HG02938 (cell line): ENCODE measurements around the gene CASZ1.

ENCODE experiments used
- ATAC-seq: cut with Tn5 transposase; IDR thresholded peaks from one replicate; pipeline ENCODE4 v1.9.1; 2021; ENCODE audit warnings: mild to moderate bottlenecking, moderate library complexity; ENCODE audit not compliant: unreplicated experiment

CASZ1 gene

DNA sequence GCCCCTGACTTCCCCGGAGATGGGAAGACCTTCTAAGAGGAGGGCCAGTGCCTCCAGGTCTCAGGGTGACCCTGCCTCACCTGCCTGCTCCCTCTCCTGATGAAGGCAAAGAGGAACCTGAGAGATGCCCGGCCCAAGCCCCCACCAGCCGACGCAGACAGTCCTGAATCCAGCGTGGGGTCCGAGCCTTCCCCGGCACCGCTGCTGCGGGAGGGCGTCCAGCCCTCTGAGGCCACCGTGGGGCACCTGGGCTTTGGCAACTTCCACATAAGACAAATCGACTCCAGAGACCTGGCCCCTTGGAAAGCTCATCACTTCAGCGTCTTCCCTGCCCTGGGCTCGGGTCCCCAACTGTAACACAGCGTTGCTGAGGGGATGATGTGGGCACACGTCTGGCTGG is 122.2 kb downstream of the CASZ1 start:
- no peak for ATAC-seq

DNA sequence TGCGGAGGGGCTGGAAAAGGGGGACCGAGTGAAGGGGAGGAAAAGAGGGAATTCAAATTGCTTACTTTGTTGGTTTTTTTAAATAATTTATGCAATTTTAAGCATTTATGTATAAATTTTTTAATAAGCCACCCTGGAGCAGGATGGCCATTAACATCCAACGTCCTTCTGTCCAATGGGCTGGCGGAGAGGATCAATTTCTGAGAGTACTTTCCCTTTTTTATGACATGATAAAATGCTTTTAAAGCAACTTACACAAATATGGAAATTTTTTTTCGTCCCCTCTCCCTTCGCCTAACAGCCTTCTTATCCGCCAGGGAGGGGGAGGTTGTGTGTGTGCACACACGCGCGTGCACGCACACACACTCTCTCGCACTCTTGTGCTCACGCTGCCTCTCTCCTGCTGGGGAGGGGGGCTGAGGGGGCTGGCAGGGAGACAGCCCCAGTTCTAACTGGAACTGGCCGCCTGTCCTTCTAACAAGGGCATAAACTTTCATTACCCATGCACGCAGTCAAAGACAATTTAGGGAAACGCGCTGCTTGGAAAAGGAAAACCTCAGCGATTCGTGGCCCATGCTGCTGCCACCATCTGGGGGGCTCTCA is 123.2 kb downstream of the CASZ1 start:
- no peak for ATAC-seq

DNA sequence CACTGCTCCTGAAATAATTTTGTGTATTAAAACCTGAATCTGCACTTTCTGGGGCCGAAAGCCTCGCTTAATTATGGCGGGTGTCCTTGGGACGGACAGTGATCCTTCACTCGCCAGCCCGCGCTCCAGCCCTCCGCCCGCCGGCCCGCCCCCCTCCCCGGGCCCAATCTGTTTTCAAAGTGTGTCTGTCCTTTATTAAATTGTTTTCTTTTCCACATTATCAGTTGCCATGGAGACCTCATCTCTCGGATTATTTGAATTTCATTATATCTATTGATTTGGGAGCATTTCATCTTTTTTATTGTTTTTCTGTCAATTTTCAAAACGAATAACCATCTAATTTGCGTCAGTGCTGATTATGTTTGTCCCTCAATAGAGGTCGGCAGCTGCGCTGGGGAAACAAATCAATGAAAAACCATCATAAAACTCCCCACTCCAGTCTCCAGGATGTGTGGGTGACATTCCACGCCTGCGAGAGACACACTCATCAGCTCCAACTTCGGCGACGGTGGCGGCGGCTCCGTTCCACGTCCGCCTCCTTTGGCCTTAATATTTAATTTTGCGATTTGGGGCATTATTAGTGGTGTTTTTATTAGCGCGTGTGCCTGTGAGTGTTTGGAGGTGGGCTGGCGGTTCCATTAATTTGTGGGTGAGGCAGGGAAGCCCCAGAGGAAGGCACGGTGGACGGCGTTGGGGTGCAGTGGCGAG is 123.9 kb downstream of the CASZ1 start:
- ATAC-seq = no peak

DNA sequence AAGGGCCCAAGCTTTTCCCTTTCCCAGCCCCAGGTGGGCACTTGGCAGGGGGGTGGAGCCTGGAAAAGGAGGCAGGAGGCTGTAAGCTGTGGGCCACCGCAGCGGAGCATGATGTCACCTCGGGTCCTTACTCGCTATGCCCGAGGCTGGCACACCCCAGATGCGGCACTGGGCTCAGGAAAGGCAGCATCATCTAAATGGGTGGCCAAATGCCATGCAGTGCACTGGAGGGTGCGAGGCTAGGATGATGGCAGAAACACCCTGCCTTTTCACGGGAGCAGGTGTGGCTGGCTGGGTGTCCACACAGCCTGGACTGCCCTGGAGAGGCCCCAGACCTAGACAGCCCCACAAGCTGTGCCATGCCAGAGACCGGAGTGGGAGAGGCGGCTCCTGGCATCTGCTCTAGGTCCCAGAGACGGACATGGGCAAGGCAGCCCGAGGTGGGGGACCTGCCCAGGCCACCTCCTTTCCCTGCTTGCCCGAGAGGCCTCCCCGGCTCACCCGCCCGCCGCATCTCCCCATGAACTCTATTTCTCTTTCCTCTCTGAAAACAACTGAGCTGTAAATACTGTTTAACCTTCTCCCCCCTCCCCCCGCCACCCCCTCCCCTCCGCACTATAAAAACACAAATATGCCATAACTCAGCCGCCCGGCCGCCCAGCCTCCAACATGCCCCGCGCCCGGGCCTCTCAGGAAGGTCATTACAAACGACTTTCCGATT is 124.7 kb downstream of the CASZ1 start:
- no peak for ATAC-seq

DNA sequence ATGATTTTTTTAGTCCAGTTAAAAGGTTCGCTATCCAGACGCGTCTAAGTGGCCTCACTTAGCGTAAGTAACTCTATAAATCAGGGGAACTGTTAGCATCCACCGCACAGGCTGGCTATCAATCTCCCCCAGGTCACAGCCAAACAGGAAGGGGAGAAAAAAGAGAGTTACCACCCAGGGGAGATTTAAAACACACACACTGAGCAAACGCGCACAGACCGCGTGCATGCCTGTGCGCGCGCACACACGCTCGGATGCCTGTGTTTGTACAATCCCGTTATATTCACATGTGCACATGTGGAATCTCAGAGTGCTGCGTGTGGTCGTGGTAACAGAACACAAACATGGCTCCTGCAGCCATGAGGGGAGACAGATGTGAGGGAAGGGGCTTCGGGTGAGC is 125.4 kb downstream of the CASZ1 start:
- no peak for ATAC-seq

DNA sequence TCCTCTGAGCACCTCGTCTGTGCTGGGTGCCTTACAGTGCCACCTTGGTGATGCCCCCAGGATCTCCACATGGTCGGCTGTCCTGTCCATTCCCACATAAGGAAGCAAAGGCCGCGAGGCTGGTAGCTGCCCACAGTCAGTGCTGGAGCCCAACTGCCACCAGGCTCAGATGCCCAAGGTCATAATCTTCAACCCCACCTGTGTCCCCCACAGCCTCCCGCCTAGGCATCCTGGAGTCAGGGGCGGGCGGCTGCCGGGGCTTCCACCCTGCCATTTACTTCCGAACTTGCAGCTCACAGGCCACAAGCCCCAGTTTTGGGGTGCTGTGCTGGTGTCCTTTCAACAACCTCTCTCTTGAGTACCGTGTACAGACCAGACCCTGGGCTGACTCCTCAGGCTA is 126.3 kb downstream of the CASZ1 start:
- ATAC-seq = no peak

DNA sequence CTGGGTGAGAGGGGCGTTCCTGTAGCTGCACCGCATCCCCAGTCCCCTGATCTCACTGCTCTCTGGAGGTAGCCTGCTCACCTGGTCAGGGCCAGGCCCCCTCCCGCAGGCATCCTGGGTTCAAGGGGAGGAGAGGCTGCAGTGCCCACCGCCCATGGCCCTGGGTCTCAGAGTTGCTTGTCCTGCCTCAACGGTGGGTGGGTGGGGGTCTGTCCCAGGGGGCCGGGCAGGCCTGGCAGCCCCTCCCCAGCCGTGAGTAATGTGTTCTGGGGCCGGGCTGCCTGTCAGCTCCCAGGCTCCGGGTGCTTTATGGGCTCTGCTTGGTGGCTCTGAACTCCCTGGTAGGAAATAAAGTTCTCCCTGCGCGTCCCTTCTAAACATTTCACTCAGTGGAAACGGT is 126.9 kb downstream of the CASZ1 start:
- no peak for ATAC-seq

GRCh38 chr1:10667861-10668761 is 128.3 kb downstream of the CASZ1 start:
- ATAC-seq = no peak

DNA sequence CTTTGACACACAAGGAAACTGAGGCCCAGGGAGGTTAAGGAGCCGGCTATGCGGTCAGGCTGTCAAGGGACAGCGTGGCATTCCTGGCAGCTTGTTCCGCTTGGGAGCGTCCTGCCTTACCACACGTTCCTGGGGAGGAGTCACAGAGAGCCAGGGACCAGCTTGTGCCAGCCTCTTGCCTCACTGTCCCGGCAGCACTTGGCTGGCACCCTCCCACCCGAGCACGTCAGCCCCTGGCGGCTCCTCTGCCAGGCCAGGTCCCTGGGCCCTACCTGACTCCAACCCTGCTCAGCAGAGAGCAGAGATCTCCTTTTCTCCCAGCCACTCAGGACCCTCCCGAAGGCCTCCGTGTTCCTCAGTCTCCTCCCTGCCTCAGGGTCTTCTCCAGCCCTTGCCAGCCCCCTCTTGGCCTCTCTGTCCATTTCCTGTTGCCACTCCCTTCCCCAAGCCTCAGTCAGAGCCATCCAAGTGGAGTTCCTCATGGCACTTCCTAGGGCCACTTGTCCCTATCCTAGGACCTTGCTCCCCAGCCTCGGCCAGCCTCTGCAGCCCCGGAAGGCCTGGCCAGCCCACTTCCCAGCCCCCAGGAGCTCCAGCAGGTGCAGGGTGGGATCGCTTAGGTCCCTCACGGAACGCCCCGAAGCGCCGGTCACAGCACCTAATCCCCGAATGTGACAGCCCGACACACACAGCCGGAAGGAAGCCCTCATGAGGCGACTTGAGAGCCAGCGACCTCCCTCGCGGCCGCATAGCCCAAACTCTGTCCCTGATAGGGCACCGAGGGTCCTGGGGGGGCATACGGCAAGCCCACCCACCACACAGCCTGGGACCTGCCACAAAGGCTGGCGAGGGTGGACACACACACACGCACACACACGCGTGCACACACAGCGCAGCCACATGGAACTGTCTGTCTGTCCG is 130.3 kb downstream of the CASZ1 start:
- no peak for ATAC-seq

GRCh38 chr1:10665226-10665625 is 131.2 kb downstream of the CASZ1 start:
- no peak for ATAC-seq

- ATAC-seq = no peak
Observed at GRCh38 chr1:10664251-10664650, 132.2 kb downstream of the CASZ1 start.

DNA sequence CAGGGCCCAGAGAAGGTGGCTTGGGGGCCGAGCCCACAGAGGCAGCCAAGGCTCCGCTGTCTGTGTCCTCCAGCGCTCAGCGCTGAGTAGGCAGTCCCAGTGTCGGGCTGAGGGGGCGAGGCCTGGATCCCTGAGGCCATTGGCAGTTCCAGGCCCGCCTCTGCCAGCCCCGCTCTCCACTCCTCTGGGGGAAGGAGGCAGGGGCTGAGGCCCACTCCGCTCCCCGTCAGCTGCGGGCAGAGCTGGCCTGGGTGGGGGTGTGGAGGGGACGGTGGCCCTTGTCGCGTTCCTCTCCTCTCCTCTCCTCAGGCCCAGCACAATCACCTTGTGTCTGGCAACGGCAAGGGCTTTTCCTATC is 132.8 kb downstream of the CASZ1 start:
- no peak for ATAC-seq

- ATAC-seq = no peak
Observed at GRCh38 chr1:10662824-10663677, 133.4 kb downstream of the CASZ1 start.

DNA sequence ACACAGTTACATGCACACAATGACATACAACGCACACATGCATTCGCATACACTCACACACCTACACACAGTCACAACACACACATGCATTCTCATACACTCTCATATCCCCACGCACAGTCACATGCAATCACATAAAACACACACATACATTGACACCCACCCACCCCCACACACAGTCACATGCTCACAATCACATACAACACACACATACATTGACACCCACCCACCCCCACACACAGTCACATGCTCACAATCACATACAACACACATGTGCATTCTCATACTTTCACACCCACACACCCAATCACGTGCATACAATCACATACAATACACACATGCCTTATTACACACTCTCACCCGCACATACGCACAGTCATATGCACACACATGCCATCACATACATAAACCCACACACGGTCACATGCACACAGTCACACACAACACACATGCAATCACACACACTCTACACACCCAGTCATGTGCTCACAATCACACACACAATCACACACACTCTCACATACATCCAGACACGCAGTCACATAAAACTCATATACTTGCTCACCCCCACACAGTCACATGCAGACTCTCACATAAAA is 134.3 kb downstream of the CASZ1 start:
- no peak for ATAC-seq

GRCh38 chr1:10661453-10661852 is 135.0 kb downstream of the CASZ1 start:
- ATAC-seq = no peak

GRCh38 chr1:10659646-10660540 is 136.6 kb downstream of the CASZ1 start:
- ATAC-seq = no peak

- ATAC-seq = no peak
Observed at GRCh38 chr1:10659218-10659617, 137.2 kb downstream of the CASZ1 start.
